HFF-Myc (cell line): ENCODE measurements around the gene NSMF.
A peak's percentile ranks its signal among the peaks of the same experiment; 100 is the strongest.

ENCODE experiments used
- DNase-seq: peaks from one replicate; pipeline ENCODE4 v3.0.0-alpha.2; 2011; ENCODE audit warnings: low read depth; ENCODE audit errors: extremely low read depth
- H3K4me3 ChIP-seq: replicated peaks from 2 replicates; pipeline ENCODE4 v1.5.1; 2011; ENCODE audit warnings: low read depth, mild to moderate bottlenecking, control low read depth, low read length
- CTCF ChIP-seq: IDR thresholded peaks from 2 replicates; pipeline ENCODE4 v1.5.1; 2012; ENCODE audit warnings: mild to moderate bottlenecking, low read depth, low read length, control low read depth; ENCODE audit errors: missing control alignments

The NSMF gene

GRCh38 chr9:137459152-137459600, at the start of gene NSMF:
Gene NSMF (minus strand): TSS chr9:137459334. CDS start chr9:137459102, 232 bp downstream.
- H3K4me3 ChIP-seq, result peak within 1 kb of the TSS; percentile 82
- no peak for TF ChIP-seq CTCF
- DNase-seq, result no peak

- H3K4me3 ChIP-seq, result no peak overlapping the region
- TF ChIP-seq CTCF, result no peak
- DNase-seq, result peak; percentile 65
Observed at GRCh38 chr9:137506702-137507171, 47.6 kb upstream of the NSMF start.

GRCh38 chr9:137506274-137506673, 47.1 kb upstream of the NSMF start:
- DNase-seq, result no peak
- TF ChIP-seq CTCF, result no peak
- H3K4me3 ChIP-seq, result no peak overlapping the region

- H3K4me3 ChIP-seq, result no peak overlapping the region
- no peak for TF ChIP-seq CTCF
- DNase-seq, result no peak
Observed at GRCh38 chr9:137505421-137506140, 46.4 kb upstream of the NSMF start.

GRCh38 chr9:137504432-137504777, 45.3 kb upstream of the NSMF start:
- no peak for TF ChIP-seq CTCF
- DNase-seq, result no peak
- no peak overlapping the region for H3K4me3 ChIP-seq

GRCh38 chr9:137502008-137502911, 43.1 kb upstream of the NSMF start:
- DNase-seq, result no peak
- no peak for TF ChIP-seq CTCF
- no peak overlapping the region for H3K4me3 ChIP-seq
